GM18861 (cell line): ENCODE data around the gene CCR5.

ENCODE experiments used
- ATAC-seq: cut with Tn5 transposase; IDR thresholded peaks from one replicate; pipeline ENCODE4 v1.9.1; 2021; ENCODE audit not compliant: unreplicated experiment

Gene CCR5

GRCh38 chr3:46358466-46358865 lies 12.3 kb upstream of the CCR5 start:
- ATAC-seq: no peak

- ATAC-seq: no peak
Measured at GRCh38 chr3:46359733-46360493, 10.8 kb upstream of the CCR5 start.

DNA sequence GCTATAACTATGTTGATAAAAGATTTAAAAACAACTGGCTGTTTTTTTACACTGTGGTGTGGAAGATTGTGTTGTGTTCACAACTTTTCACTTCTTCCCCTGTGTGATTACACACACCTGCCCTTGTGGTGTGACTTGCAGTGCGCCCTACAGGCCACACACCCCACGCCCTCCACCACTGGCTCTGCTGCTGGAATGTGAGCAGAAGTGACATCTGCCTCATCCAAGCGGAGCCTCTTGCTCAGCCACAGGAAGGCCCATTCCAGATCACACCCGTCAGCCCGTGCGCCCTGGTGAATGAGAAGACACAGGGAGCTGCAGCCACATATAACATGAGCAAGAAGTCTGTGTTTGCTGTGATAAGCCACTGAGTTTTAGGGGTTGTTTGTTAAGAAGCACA lies 9.8 kb upstream of the CCR5 start:
- no peak for ATAC-seq

GRCh38 chr3:46361408-46362283 lies 9.1 kb upstream of the CCR5 start:
- no peak for ATAC-seq

DNA sequence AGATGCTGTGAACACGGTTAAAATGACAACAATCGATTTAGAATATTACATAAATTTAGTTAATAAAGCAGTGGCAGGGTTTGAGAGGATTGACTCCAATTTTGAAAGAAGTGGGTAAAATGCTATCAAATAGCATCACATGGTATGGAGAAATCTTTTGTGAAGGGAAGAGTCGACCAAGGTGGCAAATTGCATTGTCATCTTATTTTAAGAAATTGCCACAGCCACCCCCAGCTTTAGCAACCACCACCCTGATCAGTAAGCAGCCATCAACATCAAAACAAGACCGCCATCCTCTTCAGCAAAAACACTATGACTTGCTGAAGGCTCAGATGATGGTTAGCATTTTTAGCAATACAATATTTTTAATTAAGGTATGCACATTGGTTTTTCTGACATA lies 5.7 kb upstream of the CCR5 start:
- no peak for ATAC-seq

- ATAC-seq: no peak
Measured at GRCh38 chr3:46365737-46366524, 4.8 kb upstream of the CCR5 start.

DNA sequence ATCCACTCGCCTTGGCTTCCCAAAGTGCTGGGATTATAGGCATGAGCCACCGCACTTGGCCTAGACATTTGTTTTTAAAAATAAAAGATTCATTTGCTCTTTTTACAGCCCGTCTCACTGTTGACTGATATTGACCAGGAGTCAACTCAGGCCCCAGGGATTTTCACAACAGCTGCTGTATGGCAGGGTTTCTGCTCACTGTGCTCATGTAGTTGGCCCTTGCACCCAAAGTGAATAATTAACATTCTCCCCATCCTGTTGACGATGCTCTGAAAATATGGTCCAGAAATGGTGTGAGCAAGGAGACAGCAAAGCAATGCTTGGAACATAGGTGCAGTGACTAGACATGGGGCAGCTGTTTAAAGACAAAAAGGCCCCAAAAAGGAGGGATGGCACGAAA lies 2.9 kb upstream of the CCR5 start:
- no peak for ATAC-seq

GRCh38 chr3:46368569-46368968 lies 2.2 kb upstream of the CCR5 start:
- ATAC-seq: peak; percentile 63

- ATAC-seq: no peak
Measured at GRCh38 chr3:46369151-46369550, 1.6 kb upstream of the CCR5 start.

DNA sequence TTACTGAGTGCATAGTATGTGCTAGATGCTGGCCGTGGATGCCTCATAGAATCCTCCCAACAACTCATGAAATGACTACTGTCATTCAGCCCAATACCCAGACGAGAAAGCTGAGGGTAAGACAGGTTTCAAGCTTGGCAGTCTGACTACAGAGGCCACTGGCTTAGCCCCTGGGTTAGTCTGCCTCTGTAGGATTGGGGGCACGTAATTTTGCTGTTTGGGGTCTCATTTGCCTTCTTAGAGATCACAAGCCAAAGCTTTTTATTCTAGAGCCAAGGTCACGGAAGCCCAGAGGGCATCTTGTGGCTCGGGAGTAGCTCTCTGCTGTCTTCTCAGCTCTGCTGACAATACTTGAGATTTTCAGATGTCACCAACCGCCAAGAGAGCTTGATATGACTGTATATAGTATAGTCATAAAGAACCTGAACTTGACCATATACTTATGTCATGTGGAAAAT lies 1.0 kb upstream of the CCR5 start:
- ATAC-seq: peak; percentile 45

DNA sequence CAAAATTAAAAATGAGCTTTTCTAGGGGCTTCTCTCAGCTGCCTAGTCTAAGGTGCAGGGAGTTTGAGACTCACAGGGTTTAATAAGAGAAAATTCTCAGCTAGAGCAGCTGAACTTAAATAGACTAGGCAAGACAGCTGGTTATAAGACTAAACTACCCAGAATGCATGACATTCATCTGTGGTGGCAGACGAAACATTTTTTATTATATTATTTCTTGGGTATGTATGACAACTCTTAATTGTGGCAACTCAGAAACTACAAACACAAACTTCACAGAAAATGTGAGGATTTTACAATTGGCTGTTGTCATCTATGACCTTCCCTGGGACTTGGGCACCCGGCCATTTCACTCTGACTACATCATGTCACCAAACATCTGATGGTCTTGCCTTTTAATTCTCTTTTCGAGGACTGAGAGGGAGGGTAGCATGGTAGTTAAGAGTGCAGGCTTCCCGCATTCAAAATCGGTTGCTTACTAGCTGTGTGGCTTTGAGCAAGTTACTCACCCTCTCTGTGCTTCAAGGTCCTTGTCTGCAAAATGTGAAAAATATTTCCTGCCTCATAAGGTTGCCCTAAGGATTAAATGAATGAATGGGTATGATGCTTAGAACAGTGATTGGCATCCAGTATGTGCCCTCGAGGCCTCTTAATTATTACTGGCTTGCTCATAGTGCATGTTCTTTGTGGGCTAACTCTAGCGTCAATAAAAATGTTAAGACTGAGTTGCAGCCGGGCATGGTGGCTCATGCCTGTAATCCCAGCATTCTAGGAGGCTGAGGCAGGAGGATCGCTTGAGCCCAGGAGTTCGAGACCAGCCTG lies 984 bp downstream of the CCR5 start:
- no peak for ATAC-seq

- no peak for ATAC-seq
Measured at GRCh38 chr3:46372492-46373359, 2.0 kb downstream of the CCR5 start.

- no peak for ATAC-seq
Measured at GRCh38 chr3:46374755-46375154, 4.0 kb downstream of the CCR5 start.

DNA sequence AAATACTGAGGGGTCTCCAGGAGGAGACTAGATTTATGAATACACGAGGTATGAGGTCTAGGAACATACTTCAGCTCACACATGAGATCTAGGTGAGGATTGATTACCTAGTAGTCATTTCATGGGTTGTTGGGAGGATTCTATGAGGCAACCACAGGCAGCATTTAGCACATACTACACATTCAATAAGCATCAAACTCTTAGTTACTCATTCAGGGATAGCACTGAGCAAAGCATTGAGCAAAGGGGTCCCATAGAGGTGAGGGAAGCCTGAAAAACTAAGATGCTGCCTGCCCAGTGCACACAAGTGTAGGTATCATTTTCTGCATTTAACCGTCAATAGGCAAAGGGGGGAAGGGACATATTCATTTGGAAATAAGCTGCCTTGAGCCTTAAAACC lies 4.5 kb downstream of the CCR5 start:
- ATAC-seq: no peak

GRCh38 chr3:46375814-46376213 lies 5.1 kb downstream of the CCR5 start:
- no peak for ATAC-seq

GRCh38 chr3:46378426-46378942 lies 7.7 kb downstream of the CCR5 start:
- no peak for ATAC-seq

- no peak for ATAC-seq
Measured at GRCh38 chr3:46380471-46381221, 9.9 kb downstream of the CCR5 start.

DNA sequence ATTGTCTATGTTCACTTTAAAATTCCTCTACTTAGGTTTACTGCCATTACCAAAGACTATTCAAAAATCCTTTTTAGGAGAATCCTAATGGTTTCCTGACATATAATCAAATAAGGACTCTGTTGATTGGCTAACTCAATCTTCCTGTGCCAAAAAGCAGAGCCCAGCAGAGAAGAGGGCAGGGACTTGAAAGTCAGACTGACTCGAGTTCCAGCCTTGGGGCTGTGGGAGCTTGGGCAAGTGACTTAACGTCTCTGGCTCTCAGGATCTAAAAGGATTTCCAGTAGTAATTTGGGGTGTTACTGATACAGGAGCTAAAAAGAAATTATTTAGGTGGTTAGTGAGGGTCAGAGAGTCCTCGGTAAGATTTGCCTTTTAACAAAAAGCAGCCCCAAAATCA lies 10.9 kb downstream of the CCR5 start:
- ATAC-seq: no peak
